GM12878 (cell line): Measurements from ENCODE around the gene ALDH1A3. TPM values are rescaled to one million over a fixed set of nuclear protein-coding genes. Genes with fewer than 3 reads are reported as not detected.
A peak's percentile ranks its signal among the peaks of the same experiment; 100 is the strongest.

Experiments
- CEBPB ChIP-seq, 2 experiments: fragments of 150-350 bp in 1 of 2; IDR thresholded peaks; 2 replicates each; pipeline ENCODE4 v1.6.1; 2012 to 2014; ENCODE audit warnings: low read depth in 2 of 2, low read length in 2 of 2, borderline replicate concordance in 1 of 2, inconsistent platforms in 1 of 2
- ESRRA ChIP-seq: IDR thresholded peaks from 2 replicates; pipeline ENCODE4 v1.6.1; 2012; ENCODE audit warnings: mild to moderate bottlenecking, low read length, improper control_type of control experiment
- HDGF ChIP-seq: fragments of 450-650 bp; IDR thresholded peaks from 2 replicates; pipeline ENCODE4 v1.6.1; 2016; ENCODE audit warnings: antibody characterized with exemption
- MXI1 ChIP-seq: fragments of 150-350 bp; IDR thresholded peaks from 2 replicates; pipeline ENCODE4 v1.6.1; 2011; ENCODE audit warnings: low read depth, mild to moderate bottlenecking, inconsistent platforms, low read length, improper control_type of control experiment
- NFXL1 ChIP-seq: fragments of 450-650 bp; IDR thresholded peaks from 2 replicates; pipeline ENCODE4 v1.6.1; 2017; ENCODE audit warnings: antibody characterized with exemption, mild to moderate bottlenecking, borderline replicate concordance
- NR2C2 ChIP-seq: IDR thresholded peaks from 2 replicates; pipeline ENCODE4 v1.6.1; 2011; ENCODE audit warnings: borderline replicate concordance, low read depth; ENCODE audit not compliant: control insufficient read depth, insufficient read length
- POU2F2 ChIP-seq: IDR thresholded peaks from 3 replicates; pipeline ENCODE4 v1.6.1; 2011; ENCODE audit warnings: low read depth, mild to moderate bottlenecking, low read length, borderline replicate concordance
- RBBP5 ChIP-seq: fragments of 200-600 bp; sonication (generic); conservative IDR thresholded peaks from 2 replicates; pipeline ENCODE4 v1.6.1; 2016
- SP1 ChIP-seq: IDR thresholded peaks from one replicate; pipeline ENCODE4 v1.6.1; 2011; ENCODE audit warnings: low read depth, low read length
- SRF ChIP-seq, 2 experiments: IDR thresholded peaks; 2 replicates each; pipeline ENCODE4 v1.6.1; 2011; ENCODE audit warnings: low read depth in 2 of 2, low read length in 2 of 2, mild to moderate bottlenecking in 1 of 2, moderate library complexity in 1 of 2
- SUPT20H ChIP-seq: IDR thresholded peaks from 2 replicates; pipeline ENCODE4 v1.6.1; 2011; ENCODE audit warnings: low read depth, mild to moderate bottlenecking, low read length, moderate library complexity, borderline replicate concordance; ENCODE audit not compliant: control insufficient read depth
- polyA plus RNA-seq, 11 experiments: library from polyadenylated mRNA; depleted of rRNA in 4 of 11; unstranded in 6 of 11; stranded (reverse) in 5 of 11; fragments of >200 nt; fragmentation: Nextera tagmentation in 4 of 11; fragmentation: Illumina TruSeq in 1 of 11; extraction: Ambion mirVana in 4 of 11; extraction: Trizol in 1 of 11; gene quantifications; 1 replicate in 1 of 11; 2 replicates in 10 of 11; pipeline versions ENCODE4 v1.2.1 to v1.2.3, GENCODE V29; 2011 to 2016; ENCODE audit warnings: inconsistent platforms in 2 of 11, missing spikeins in 2 of 11, low read depth in 1 of 11
- total RNA-seq, 4 experiments: library from RNA; depleted of rRNA in 3 of 4; stranded (reverse); fragments of >200 nt in 3 of 4; fragmentation: Illumina TruSeq in 1 of 4; extraction: Trizol in 1 of 4; gene quantifications; 2 replicates each; pipeline versions ENCODE4 v1.2.1 to v1.2.3, GENCODE V29; 2013 to 2021
- TF ChIP-seq, protein P1 (sequence below): fragments of 450-650 bp; IDR thresholded peaks from 2 replicates; pipeline ENCODE4 v1.6.1; 2018; ENCODE audit warnings: borderline replicate concordance, mild to moderate bottlenecking; ENCODE audit not compliant: partially characterized antibody
- TF ChIP-seq, protein P2 (sequence below): IDR thresholded peaks from 2 replicates; pipeline ENCODE4 v1.6.1; 2011; ENCODE audit warnings: borderline replicate concordance, low read depth, mild to moderate bottlenecking, moderate library complexity, mixed read lengths, low read length; ENCODE audit not compliant: insufficient read depth; ENCODE audit errors: extremely low read length
- TF ChIP-seq, protein P3 (sequence below): fragments of 450-650 bp; formaldehyde crosslinking; IDR thresholded peaks from 2 replicates; pipeline ENCODE4 v1.4.0; 2022; ENCODE audit warnings: mild to moderate bottlenecking, moderate library complexity
- TF ChIP-seq, protein P4 (sequence below), 3 experiments: IDR thresholded peaks in 2 of 3; conservative IDR thresholded peaks in 1 of 3; 2 replicates each; pipeline ENCODE4 v1.5.1; 2011; ENCODE audit warnings: low read depth in 3 of 3, low read length in 3 of 3, mild to moderate bottlenecking in 3 of 3, control low read depth in 2 of 3, moderate library complexity in 2 of 3, inconsistent platforms in 1 of 3, mixed read lengths in 1 of 3; ENCODE audit not compliant: control insufficient read depth in 2 of 3, insufficient read depth in 1 of 3; ENCODE audit errors: extremely low read depth in 1 of 3
- TF ChIP-seq, protein P5 (sequence below): IDR thresholded peaks from 2 replicates; pipeline ENCODE4 v1.6.1; 2011; ENCODE audit warnings: mild to moderate bottlenecking, low read depth, low read length, moderate library complexity; ENCODE audit not compliant: insufficient replicate concordance
- TF ChIP-seq, protein P6 (sequence below): fragments of 450-650 bp; IDR thresholded peaks from 2 replicates; pipeline ENCODE4 v1.6.1; 2017; ENCODE audit warnings: low read depth, mild to moderate bottlenecking, moderate library complexity

ALDH1A3 gene
- total and polyA plus RNA-seq, 10 of the 15 experiments (the other 5 are each of a cell fraction or from before 2014, with no cell fraction given) = 0.06 to 0.69 (median 0.18) TPM

DNA sequence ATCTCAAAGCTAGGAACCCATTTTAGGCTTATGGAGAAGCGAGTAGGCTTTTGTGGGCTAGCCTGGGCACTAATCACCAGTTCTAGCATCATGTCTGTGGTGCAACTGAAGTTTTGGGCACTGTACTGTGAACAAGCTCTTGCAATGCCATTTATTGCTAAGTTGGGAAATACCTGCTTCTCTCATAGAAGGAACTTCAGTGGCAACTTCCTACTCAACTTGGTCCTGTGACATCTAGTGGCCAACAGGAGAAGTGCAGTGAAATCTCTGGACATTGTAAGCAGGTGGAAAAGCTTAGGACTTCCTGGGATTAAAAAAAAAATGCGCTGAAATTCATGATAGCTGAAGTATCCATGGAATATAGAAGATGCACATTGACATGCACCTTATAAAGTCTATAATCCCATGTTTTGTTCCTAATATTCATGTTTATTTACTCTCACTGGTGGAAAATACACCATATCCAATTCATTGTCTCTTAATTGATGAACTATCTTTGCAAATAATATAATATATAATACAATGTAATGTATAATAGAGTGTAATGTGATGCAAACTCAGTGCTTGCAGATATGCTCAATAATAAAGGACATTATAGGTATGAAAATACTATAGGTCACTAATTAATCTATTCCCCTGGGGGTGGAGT is 6.5 kb upstream of the ALDH1A3 start (continued):
- TF ChIP-seq SUPT20H (no peak), POU2F2 (no peak), NFXL1 (no peak), ESRRA (no peak), SP1 (no peak), SRF (IDR thresholded peaks at IDR 0.05; ENCODE audit: low read depth in 2 of 2, low read length in 2 of 2) (no peak), MXI1 (no peak), HDGF (no peak), CEBPB (IDR thresholded peaks at IDR 0.05; ENCODE audit: borderline replicate concordance in 1 of 2, low read depth in 2 of 2, low read length in 2 of 2) (no peak), RBBP5 (no peak), NR2C2 (no peak)
- TF ChIP-seq, protein P1, sequence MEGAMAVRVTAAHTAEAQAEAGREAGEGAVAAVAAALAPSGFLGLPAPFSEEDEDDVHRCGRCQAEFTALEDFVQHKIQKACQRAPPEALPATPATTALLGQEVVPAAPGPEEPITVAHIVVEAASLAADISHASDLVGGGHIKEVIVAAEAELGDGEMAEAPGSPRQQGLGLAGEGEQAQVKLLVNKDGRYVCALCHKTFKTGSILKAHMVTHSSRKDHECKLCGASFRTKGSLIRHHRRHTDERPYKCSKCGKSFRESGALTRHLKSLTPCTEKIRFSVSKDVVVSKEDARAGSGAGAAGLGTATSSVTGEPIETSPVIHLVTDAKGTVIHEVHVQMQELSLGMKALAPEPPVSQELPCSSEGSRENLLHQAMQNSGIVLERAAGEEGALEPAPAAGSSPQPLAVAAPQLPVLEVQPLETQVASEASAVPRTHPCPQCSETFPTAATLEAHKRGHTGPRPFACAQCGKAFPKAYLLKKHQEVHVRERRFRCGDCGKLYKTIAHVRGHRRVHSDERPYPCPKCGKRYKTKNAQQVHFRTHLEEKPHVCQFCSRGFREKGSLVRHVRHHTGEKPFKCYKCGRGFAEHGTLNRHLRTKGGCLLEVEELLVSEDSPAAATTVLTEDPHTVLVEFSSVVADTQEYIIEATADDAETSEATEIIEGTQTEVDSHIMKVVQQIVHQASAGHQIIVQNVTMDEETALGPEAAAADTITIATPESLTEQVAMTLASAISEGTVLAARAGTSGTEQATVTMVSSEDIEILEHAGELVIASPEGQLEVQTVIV = no peak
- TF ChIP-seq, protein P2, sequence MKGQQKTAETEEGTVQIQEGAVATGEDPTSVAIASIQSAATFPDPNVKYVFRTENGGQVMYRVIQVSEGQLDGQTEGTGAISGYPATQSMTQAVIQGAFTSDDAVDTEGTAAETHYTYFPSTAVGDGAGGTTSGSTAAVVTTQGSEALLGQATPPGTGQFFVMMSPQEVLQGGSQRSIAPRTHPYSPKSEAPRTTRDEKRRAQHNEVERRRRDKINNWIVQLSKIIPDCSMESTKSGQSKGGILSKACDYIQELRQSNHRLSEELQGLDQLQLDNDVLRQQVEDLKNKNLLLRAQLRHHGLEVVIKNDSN = no peak
- TF ChIP-seq, protein P3, sequence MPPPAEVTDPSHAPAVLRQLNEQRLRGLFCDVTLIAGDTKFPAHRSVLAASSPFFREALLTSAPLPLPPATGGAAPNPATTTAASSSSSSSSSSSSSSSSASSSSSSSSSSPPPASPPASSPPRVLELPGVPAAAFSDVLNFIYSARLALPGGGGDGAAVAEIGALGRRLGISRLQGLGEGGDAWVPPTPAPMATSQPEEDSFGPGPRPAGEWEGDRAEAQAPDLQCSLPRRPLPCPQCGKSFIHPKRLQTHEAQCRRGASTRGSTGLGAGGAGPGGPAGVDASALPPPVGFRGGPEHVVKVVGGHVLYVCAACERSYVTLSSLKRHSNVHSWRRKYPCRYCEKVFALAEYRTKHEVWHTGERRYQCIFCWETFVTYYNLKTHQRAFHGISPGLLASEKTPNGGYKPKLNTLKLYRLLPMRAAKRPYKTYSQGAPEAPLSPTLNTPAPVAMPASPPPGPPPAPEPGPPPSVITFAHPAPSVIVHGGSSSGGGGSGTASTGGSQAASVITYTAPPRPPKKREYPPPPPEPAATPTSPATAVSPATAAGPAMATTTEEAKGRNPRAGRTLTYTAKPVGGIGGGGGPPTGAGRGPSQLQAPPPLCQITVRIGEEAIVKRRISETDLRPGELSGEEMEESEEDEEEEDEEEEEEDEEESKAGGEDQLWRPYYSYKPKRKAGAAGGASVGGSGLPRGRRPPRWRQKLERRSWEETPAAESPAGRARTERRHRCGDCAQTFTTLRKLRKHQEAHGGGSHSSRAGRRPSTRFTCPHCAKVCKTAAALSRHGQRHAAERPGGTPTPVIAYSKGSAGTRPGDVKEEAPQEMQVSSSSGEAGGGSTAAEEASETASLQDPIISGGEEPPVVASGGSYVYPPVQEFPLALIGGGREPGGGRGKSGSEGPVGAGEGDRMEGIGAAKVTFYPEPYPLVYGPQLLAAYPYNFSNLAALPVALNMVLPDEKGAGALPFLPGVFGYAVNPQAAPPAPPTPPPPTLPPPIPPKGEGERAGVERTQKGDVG (CRISPR knock-in tag) = no peak
- TF ChIP-seq, protein P4, sequence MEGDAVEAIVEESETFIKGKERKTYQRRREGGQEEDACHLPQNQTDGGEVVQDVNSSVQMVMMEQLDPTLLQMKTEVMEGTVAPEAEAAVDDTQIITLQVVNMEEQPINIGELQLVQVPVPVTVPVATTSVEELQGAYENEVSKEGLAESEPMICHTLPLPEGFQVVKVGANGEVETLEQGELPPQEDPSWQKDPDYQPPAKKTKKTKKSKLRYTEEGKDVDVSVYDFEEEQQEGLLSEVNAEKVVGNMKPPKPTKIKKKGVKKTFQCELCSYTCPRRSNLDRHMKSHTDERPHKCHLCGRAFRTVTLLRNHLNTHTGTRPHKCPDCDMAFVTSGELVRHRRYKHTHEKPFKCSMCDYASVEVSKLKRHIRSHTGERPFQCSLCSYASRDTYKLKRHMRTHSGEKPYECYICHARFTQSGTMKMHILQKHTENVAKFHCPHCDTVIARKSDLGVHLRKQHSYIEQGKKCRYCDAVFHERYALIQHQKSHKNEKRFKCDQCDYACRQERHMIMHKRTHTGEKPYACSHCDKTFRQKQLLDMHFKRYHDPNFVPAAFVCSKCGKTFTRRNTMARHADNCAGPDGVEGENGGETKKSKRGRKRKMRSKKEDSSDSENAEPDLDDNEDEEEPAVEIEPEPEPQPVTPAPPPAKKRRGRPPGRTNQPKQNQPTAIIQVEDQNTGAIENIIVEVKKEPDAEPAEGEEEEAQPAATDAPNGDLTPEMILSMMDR (IDR thresholded peaks at IDR 0.05 in 2 of 3, conservative IDR thresholded peaks at IDR 0.05 in 1 of 3; ENCODE audit: control insufficient read depth in 2 of 3, extremely low read depth in 1 of 3, insufficient read depth in 1 of 3, low read depth in 3 of 3, low read length in 3 of 3) = peak; percentile 80 to 93 (median 89)
- TF ChIP-seq, protein P5, sequence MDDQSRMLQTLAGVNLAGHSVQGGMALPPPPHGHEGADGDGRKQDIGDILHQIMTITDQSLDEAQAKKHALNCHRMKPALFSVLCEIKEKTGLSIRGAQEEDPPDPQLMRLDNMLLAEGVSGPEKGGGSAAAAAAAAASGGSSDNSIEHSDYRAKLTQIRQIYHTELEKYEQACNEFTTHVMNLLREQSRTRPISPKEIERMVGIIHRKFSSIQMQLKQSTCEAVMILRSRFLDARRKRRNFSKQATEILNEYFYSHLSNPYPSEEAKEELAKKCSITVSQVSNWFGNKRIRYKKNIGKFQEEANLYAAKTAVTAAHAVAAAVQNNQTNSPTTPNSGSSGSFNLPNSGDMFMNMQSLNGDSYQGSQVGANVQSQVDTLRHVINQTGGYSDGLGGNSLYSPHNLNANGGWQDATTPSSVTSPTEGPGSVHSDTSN = no peak
- TF ChIP-seq, protein P6, sequence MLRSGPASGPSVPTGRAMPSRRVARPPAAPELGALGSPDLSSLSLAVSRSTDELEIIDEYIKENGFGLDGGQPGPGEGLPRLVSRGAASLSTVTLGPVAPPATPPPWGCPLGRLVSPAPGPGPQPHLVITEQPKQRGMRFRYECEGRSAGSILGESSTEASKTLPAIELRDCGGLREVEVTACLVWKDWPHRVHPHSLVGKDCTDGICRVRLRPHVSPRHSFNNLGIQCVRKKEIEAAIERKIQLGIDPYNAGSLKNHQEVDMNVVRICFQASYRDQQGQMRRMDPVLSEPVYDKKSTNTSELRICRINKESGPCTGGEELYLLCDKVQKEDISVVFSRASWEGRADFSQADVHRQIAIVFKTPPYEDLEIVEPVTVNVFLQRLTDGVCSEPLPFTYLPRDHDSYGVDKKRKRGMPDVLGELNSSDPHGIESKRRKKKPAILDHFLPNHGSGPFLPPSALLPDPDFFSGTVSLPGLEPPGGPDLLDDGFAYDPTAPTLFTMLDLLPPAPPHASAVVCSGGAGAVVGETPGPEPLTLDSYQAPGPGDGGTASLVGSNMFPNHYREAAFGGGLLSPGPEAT = no peak
